NOMO-1 (cell line): ENCODE data around the gene IFNK.

Experiments
- DNase-seq, 2 experiments: peaks; one replicate each; lab custom pipeline; 2025; ENCODE audit not compliant: unreplicated experiment in 2 of 2; lab: John Stamatoyannopoulos, UW

IFNK gene

GRCh38 chr9:27572061-27572460, 48.0 kb downstream of the IFNK start:
- no peak for DNase-seq

DNA sequence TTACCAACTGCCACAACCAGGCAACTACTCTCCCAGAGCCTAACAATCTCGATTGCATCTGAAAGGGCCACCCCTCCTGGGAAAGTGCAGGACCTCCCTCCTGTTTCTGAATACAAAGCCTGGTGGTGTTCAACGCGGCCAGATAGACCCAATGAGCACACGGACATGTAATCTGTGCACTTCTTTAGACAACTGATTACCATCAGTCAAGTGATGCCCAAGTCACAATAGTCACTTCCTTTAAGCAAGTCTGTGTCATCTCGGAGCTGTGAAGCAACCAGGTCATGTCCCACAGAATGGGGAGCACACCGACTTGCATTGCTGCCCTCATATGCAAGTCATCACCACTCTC, 48.5 kb downstream of the IFNK start:
- no peak for DNase-seq

DNA sequence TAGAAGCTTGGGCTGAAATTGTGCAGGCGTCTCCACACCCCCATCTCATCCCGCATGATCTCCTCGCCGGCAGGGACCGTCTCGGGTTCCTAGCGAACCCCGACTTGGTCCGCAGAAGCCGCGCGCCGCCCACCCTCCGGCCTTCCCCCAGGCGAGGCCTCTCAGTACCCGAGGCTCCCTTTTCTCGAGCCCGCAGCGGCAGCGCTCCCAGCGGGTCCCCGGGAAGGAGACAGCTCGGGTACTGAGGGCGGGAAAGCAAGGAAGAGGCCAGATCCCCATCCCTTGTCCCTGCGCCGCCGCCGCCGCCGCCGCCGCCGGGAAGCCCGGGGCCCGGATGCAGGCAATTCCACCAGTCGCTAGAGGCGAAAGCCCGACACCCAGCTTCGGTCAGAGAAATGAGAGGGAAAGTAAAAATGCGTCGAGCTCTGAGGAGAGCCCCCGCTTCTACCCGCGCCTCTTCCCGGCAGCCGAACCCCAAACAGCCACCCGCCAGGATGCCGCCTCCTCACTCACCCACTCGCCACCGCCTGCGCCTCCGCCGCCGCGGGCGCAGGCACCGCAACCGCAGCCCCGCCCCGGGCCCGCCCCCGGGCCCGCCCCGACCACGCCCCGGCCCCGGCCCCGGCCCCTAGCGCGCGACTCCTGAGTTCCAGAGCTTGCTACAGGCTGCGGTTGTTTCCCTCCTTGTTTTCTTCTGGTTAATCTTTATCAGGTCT, 49.0 kb downstream of the IFNK start, which contains the start of gene C9orf72:
C9orf72 (minus strand) TSS at position 564 of the 716 bp plus-strand sequence. CDS start 6,361 bp downstream, outside the sequence.
- no peak for DNase-seq

GRCh38 chr9:27573634-27574590, 49.8 kb downstream of the IFNK start:
- DNase-seq = no peak
